K562 (cell line): ENCODE measurements around the gene ME3. TPM values are rescaled to one million over a fixed set of nuclear protein-coding genes. Genes with fewer than 3 reads are reported as not detected.

Experiments used
- polyA plus RNA-seq, 8 experiments: library from polyadenylated mRNA; depleted of rRNA in 4 of 8; stranded (reverse) in 5 of 8; unstranded in 3 of 8; fragments of >200 nt; fragmentation: Nextera tagmentation in 2 of 8; fragmentation: Illumina TruSeq in 1 of 8; extraction: Ambion mirVana in 2 of 8; extraction: Trizol in 1 of 8; gene quantifications; 2 replicates each; pipeline versions ENCODE4 v1.2.1 to v1.2.3, GENCODE V29; 2011 to 2014; ENCODE audit warnings: inconsistent platforms in 1 of 8, missing spikeins in 1 of 8
- total RNA-seq, 7 experiments: library from RNA; depleted of rRNA in 6 of 7; stranded (reverse); fragments of >200 nt in 6 of 7; fragmentation: Illumina TruSeq in 2 of 7; extraction: Trizol in 2 of 7; gene quantifications; 2 replicates each; pipeline versions ENCODE4 v1.2.1 to v1.2.3, GENCODE V29; 2011 to 2021; ENCODE audit warnings: low replicate concordance in 1 of 7

The ME3 gene
- total and polyA plus RNA-seq, 9 of the 15 experiments (the other 6 are each of a cell fraction or from before 2014, with no cell fraction given) = not detected

Other genes with a start within 250 kb of the ME3 start
- 0.05 and 0.16 TPM in 2 replicates for gene PRSS23, start 127.9 kb upstream of the ME3 start, total RNA-seq (2014; rRNA removed)
- gene PRSS23, start 127.9 kb upstream of the ME3 start, total RNA-seq (2014; rRNA removed; fragmentation: Illumina TruSeq; extraction: Trizol) = 0.11 and 0.16 TPM in 2 replicates
- 0.14 and 0.23 TPM in 2 replicates for gene PRSS23, start 127.9 kb upstream of the ME3 start, total RNA-seq (2015; rRNA removed; fragmentation: Illumina TruSeq; extraction: Trizol)
- gene PRSS23, start 127.9 kb upstream of the ME3 start, total RNA-seq (2021) = 0.51 and 0.58 TPM in 2 replicates
- gene PRSS23, start 127.9 kb upstream of the ME3 start, polyA plus RNA-seq (2011; rRNA removed) = not detected in 2 replicates
- 0.19 and 0.24 TPM in 2 replicates for gene PRSS23, start 127.9 kb upstream of the ME3 start, polyA plus RNA-seq (2014; fragmentation: Illumina TruSeq; extraction: Trizol)
- under 1 TPM; 0.04 to 0.11 TPM for gene PRSS23, start 127.9 kb upstream of the ME3 start, polyA plus RNA-seq (2014; fragmentation: Nextera tagmentation; extraction: Ambion mirVana)
- gene PRSS23, start 127.9 kb upstream of the ME3 start, polyA plus RNA-seq (2014; rRNA removed) = 0.03 TPM in 1 of 2 replicates, not detected in the other